Ishikawa (cell line): ENCODE results near the gene OOSP2.

Source experiments
- CEBPB ChIP-seq: IDR thresholded peaks from 2 replicates; pipeline ENCODE4 v1.6.1; 2012
- CREB1 ChIP-seq: IDR thresholded peaks from 2 replicates; pipeline ENCODE4 v1.6.1; 2012; ENCODE audit warnings: low read depth
- EGR1 ChIP-seq: IDR thresholded peaks from 2 replicates; pipeline ENCODE4 v1.6.1; 2012
- EP300 ChIP-seq: IDR thresholded peaks from 2 replicates; pipeline ENCODE4 v1.6.1; 2012; ENCODE audit warnings: borderline replicate concordance
- FOXM1 ChIP-seq: IDR thresholded peaks from 2 replicates; pipeline ENCODE4 v1.6.1; 2012; ENCODE audit warnings: low read depth, borderline replicate concordance
- MAX ChIP-seq: IDR thresholded peaks from 2 replicates; pipeline ENCODE4 v1.6.1; 2012
- NFIC ChIP-seq: IDR thresholded peaks from 2 replicates; pipeline ENCODE4 v1.6.1; 2012
- RAD21 ChIP-seq: IDR thresholded peaks from 2 replicates; pipeline ENCODE4 v1.6.1; 2012; ENCODE audit warnings: low read depth
- TAF1 ChIP-seq: IDR thresholded peaks from 2 replicates; pipeline ENCODE4 v1.6.1; 2012; ENCODE audit warnings: low read depth, mild to moderate bottlenecking
- TCF12 ChIP-seq: IDR thresholded peaks from 2 replicates; pipeline ENCODE4 v1.6.1; 2012; ENCODE audit warnings: low read depth
- TEAD4 ChIP-seq: IDR thresholded peaks from 2 replicates; pipeline ENCODE4 v1.6.1; 2012
- USF1 ChIP-seq: IDR thresholded peaks from 2 replicates; pipeline ENCODE4 v1.6.1; 2012
- YY1 ChIP-seq: IDR thresholded peaks from 2 replicates; pipeline ENCODE4 v1.6.1; 2012; ENCODE audit warnings: low read depth
- ZBTB7A ChIP-seq: IDR thresholded peaks from 2 replicates; pipeline ENCODE4 v1.6.1; 2012; ENCODE audit warnings: low read depth
- TF ChIP-seq, protein P1 (sequence below): IDR thresholded peaks from 2 replicates; pipeline ENCODE4 v1.6.1; 2012; ENCODE audit warnings: low read depth, mild to moderate bottlenecking

The OOSP2 gene

GRCh38 chr11:60040109-60040508 is at the start of gene OOSP2:
Gene OOSP2 (plus strand): TSS chr11:60040409. CDS start chr11:60040460, 51 bp downstream.
- TF ChIP-seq RAD21: no peak

GRCh38 chr11:59990421-59990820 is 49.8 kb upstream of the OOSP2 start:
- TF ChIP-seq TCF12: no peak
- no peak for TF ChIP-seq USF1

- no peak for TF ChIP-seq MAX
- no peak for TF ChIP-seq FOXM1
- no peak for TF ChIP-seq EP300
- TF ChIP-seq YY1: no peak
- TF ChIP-seq ZBTB7A: no peak
- no peak for TF ChIP-seq TAF1
- TF ChIP-seq TEAD4: no peak
- TF ChIP-seq EGR1: no peak
- TF ChIP-seq CEBPB: no peak
- no peak for TF ChIP-seq USF1
- TF ChIP-seq RAD21: no peak
These were observed 47.8 kb upstream of the OOSP2 start for GRCh38 chr11:59992425-59992824.

DNA sequence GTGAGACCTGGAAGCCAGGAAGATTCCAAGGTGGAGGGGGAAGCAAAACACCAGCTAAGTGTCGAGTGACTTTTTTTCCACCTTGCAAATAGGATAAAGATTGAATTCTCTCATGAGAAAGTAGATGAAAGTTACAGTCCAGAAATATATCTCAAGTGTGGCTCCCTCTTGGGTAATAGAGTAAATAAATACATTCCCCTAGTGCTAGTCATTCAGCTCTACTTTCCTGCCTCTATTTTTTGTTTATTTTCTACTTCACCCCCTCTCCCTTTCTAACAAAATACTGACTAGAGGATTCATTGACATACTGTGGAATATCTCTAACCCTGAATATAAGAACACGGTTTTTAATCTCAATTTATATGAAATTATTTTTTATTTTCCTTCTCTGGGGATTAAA is 42.4 kb upstream of the OOSP2 start:
- TF ChIP-seq RAD21: no peak
- TF ChIP-seq TAF1: no peak
- TF ChIP-seq EGR1: no peak
- TF ChIP-seq ZBTB7A: no peak
- no peak for TF ChIP-seq EP300
- TF ChIP-seq CREB1: no peak
- no peak for TF ChIP-seq YY1
- TF ChIP-seq, protein P1, sequence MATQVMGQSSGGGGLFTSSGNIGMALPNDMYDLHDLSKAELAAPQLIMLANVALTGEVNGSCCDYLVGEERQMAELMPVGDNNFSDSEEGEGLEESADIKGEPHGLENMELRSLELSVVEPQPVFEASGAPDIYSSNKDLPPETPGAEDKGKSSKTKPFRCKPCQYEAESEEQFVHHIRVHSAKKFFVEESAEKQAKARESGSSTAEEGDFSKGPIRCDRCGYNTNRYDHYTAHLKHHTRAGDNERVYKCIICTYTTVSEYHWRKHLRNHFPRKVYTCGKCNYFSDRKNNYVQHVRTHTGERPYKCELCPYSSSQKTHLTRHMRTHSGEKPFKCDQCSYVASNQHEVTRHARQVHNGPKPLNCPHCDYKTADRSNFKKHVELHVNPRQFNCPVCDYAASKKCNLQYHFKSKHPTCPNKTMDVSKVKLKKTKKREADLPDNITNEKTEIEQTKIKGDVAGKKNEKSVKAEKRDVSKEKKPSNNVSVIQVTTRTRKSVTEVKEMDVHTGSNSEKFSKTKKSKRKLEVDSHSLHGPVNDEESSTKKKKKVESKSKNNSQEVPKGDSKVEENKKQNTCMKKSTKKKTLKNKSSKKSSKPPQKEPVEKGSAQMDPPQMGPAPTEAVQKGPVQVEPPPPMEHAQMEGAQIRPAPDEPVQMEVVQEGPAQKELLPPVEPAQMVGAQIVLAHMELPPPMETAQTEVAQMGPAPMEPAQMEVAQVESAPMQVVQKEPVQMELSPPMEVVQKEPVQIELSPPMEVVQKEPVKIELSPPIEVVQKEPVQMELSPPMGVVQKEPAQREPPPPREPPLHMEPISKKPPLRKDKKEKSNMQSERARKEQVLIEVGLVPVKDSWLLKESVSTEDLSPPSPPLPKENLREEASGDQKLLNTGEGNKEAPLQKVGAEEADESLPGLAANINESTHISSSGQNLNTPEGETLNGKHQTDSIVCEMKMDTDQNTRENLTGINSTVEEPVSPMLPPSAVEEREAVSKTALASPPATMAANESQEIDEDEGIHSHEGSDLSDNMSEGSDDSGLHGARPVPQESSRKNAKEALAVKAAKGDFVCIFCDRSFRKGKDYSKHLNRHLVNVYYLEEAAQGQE: no peak

- no peak for TF ChIP-seq CREB1
- TF ChIP-seq RAD21: no peak
- no peak for TF ChIP-seq TAF1
- TF ChIP-seq MAX: no peak
- no peak for TF ChIP-seq ZBTB7A
- TF ChIP-seq FOXM1: no peak
- no peak for TF ChIP-seq TCF12
- TF ChIP-seq USF1: no peak
These were observed 40.5 kb upstream of the OOSP2 start for GRCh38 chr11:59999691-60000090.

GRCh38 chr11:60003729-60004128 is 36.5 kb upstream of the OOSP2 start:
- TF ChIP-seq YY1 (no peak), CEBPB (no peak), ZBTB7A (no peak), EP300 (no peak), TAF1 (no peak), TEAD4 (no peak), TCF12 (no peak)

GRCh38 chr11:60005360-60005759 is 34.8 kb upstream of the OOSP2 start:
- TF ChIP-seq NFIC: no peak
- TF ChIP-seq FOXM1: no peak
- TF ChIP-seq EGR1: no peak
- no peak for TF ChIP-seq ZBTB7A

DNA sequence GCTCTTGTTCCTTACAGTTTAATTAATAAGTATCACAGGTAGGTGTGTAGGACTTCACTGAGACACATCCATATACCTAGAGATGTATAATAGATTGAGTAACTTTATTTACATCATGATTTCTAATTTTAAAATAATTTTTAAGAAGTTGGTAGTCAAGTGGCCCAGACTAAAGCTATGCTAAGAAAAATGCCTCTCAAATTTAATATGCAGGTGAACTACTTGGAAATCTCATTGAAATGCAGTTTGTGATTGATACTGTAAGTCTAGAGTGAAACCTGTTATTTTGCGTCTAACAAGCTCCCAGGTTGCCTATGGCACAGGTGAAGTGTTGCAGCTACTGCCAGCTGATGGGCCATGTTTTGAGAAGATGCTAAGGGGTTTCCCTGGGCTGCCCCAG is 23.3 kb upstream of the OOSP2 start, which contains the start of gene OOSP4B:
OOSP4B (plus strand) TSS at position 301 of the 400 bp plus-strand sequence.
- TF ChIP-seq, protein P1: no peak
- TF ChIP-seq NFIC (no peak), MAX (no peak), ZBTB7A (no peak), EP300 (no peak), TAF1 (no peak)
